ENCODE data around the gene METTL1.

DNA sequence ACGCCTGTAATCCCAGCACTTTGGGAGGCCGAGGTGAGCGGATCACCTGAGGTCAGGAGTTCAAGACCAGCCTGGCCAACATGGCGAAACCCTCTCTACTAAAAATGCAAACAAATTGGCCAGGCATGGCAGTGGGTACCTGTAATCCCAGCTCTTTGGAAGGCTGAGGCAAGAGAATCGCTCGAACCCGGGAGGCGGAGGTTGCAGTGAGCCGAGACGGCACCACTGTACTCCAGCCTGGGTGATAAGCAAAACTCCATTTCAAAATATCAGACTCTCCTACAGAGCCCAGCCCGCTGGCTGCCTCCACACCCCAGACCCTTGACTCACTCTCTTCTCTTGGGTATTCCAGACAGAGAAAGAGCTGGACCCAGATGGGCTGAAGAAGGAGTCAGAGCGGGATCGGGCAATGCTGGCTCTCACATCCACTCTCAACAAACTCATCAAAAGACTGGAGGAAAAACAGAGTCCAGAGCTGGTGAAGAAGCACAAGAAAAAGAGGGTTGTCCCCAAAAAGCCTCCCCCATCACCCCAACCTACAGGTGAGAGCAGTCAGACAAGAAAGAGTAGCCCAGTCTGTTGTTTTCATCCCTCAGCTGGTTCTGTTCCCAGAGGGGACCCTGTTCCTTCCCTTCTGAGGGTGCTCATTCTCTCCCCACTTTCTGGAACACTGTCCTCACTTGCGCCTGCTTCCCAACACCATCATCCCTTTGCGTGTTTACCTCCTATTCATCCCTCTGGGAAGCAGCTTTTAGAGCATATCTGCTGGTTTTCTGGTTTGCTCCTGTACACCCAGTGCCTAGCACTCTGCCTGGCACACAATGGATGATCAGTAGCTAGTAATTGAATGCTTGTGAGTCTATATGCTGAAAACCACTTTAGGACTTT, 53.0 kb downstream of the METTL1 start:
- TF ChIP-seq, protein P1, sequence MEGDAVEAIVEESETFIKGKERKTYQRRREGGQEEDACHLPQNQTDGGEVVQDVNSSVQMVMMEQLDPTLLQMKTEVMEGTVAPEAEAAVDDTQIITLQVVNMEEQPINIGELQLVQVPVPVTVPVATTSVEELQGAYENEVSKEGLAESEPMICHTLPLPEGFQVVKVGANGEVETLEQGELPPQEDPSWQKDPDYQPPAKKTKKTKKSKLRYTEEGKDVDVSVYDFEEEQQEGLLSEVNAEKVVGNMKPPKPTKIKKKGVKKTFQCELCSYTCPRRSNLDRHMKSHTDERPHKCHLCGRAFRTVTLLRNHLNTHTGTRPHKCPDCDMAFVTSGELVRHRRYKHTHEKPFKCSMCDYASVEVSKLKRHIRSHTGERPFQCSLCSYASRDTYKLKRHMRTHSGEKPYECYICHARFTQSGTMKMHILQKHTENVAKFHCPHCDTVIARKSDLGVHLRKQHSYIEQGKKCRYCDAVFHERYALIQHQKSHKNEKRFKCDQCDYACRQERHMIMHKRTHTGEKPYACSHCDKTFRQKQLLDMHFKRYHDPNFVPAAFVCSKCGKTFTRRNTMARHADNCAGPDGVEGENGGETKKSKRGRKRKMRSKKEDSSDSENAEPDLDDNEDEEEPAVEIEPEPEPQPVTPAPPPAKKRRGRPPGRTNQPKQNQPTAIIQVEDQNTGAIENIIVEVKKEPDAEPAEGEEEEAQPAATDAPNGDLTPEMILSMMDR (IDR thresholded peaks at IDR 0.05 in 4 of 5, conservative IDR thresholded peaks at IDR 0.05 in 1 of 5): no peak
- TF ChIP-seq POLR2A (IDR thresholded peaks at IDR 0.05): no peak
